ENCODE measurements around the gene ATF6B.

The ATF6B gene

DNA sequence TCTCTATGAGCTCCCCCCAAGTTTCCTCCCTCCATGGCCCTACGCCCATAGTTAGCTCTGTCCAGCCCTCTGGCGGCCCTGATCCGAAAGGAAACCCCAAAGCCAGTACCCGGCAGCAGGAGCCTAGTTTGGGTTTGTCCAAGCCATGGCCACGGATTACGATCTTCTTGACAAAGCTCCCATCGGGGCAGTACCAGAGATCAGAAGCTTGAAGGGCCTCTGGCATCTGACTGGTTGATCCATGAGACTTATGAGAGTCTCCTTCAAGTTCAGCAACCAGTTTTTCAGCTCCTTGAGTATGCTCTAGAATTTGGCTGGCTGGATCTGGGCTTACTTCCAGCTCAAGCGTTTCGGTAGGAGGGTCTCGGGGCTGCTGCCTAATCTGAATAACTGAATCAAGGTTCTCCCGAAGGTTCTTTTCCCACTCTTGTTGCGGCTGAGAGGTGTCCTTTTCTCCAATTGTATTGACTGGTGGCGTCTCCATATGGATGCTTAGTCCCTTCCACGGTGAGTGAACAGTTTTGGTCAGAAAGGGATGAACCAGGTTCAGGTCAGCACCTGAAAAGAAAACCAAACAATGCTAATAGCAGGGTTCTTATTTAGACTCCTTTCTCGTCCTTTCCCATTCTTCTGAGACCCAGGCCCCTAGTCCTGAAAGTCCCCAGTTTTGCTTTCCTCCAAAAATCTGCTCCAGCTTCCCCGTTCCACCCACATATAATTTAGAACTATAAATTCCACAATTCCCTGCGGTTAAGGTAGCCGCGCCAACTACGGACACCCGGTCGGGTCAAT is 1.4 kb upstream of the ATF6B start:
- DNase-seq: no peak

DNA sequence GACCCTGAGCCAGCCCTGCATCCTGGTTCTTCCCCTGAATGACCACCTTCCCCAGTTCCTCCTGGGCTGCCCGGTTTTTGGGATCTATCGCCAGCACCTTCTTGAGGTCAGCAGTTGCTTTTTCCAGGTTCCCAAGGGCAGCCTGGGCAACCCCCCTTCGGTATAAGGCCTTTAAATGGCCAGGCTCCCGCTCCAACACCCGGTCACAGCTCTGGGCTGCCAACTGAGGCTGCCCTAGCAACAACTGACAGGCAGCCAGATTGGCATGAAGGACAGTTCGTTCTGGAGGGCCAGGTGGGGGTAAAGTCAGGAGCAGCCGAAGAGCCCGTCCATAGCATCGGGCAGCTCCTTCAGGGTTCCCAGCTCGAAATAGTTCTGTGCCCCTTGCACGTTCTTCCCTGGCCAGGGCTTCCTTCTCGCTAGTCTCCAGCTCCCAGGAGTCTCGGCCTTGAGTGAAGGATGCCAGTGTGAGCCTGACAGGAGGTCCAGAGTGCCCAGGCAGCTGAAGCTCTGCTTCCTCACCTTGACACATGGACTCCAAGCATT is 778 bp upstream of the ATF6B start:
- DNase-seq: no peak

DNA sequence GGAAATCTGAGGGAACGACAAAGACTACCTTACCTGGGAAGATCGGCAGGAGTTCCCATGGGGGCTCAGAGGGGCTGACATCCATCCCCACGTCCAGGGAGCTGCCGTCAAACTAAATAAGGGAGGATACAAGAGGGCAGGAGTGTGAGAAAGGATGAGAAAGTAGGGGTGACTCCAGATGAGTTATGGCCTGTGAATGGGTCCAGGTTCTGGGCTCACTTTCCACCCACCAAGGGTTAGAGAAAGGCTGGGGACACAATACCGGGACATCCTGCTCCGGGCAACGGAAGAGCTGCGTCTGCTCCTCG is 683 bp downstream of the ATF6B start:
- no peak for DNase-seq

DNA sequence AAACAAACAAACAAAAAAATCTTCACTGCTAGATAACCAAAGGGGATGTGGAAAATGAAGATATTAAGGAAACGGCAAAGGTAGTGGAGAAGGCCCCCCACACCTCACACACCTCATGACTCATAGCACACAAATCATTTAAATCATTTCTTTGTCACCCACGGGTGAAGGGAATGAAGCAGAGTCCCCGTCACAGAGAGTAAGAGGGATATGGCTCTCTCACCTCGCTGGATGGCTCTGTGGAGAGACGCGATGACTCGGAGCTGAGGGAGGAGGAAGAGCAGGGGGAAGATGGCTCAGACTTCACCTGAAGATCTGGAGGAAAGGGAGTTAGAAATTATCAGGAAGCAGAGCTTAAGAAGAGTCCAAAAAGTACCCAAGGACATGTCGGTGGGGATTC is 1.2 kb downstream of the ATF6B start:
- DNase-seq: no peak

DNA sequence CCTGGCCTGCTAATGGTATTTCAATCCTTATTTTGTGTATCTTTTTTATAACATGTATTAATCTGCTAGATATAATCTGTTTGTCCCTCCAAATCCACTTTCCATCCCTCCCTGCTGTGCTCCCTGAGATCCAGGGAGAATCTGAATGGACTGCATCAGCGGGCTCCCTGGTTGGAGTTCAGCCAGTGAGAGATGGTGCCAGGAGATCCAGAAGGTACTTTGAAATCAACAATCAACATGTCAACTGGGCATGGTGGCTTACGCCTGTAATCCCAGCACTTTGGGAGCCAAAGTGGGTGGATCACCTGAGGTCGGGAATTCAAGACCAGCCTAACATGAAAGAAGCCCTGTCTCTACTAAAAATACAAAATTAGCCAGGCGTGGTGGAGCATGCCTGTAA is 4.4 kb downstream of the ATF6B start:
- DNase-seq: no peak

DNA sequence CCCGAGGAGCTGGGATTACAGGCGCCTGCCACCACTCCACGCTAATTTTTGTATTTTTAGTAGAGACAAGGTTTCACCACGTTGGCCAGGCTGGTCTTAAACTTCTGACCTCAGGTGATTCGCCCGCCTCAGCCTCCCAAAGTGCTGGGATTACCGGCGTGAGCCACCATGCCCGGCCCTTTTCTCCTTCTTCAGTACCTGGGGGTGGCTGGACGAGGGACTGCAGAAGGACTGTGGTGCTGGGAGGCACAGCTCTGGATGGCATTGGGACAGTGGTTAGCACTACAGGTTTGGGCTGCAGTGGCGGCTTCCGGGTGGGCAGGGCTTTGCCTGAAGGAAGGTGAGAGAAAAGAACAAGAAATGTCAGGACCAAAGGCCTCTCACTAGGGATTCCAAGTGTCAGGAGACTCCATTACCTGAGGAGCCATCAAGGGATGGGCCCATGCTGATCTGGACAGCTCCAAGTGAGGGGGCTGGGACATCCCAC is 7.4 kb downstream of the ATF6B start:
- DNase-seq: no peak

DNA sequence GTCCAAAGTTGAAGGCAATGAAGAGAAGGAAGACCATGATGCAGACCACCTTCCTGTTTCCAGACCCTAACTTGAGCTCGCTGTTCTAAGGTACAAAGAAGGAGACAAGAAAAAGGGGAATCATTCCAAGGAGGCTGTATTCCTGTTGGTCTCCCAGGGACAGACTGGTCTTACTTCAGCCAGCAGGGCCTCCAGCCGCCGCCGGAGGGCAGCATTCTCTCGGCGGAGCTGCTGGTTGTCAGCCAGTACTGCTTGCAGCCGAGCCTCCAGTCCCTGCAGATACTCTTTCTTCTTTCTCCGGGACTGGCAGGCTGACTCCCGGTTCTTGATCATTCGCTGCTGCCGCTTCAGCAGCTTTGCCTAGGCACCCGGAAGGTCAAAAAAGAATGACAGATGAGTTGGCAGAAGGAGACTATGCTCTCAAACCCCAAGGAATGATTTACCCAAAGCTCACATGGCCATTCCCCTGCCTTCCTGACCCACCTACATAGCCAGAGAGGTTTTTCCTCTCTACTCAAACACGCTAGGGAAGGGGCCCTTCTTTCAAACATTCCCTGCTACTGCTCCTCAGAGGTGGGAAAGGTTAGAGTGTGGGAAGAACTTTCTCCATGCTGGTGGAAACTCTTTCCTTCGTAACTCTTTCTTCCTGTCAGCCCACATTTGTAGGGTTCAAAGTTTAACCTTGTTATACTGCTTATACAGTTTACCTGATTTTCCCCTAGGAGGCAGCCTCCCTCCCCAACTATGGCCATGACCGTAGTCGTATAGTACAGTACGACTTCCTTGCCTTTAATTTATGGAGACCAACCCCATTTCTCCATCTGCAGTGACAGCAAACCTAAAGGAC is 9.0 kb downstream of the ATF6B start:
- DNase-seq: peak; percentile 41

DNA sequence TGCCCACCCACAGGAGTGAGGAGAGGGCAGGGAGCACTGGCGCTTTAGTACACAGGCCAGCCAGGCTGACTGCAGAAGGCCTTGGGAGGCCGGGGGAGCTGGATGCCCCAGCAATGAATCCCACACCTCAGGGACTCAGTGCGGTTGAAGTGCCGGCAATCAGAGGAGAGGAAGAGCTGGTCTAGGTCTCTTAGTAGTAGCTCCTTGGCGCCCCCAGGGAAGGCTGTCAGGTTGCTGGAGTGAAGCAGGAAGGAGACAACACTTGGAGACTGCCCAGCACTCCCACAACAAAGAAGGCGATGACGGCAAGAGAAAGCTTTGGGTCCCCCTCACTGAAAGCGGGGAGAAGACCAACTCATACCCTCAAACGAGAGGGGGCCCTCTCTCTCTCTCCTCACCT is 10.6 kb downstream of the ATF6B start:
- no peak for DNase-seq

DNA sequence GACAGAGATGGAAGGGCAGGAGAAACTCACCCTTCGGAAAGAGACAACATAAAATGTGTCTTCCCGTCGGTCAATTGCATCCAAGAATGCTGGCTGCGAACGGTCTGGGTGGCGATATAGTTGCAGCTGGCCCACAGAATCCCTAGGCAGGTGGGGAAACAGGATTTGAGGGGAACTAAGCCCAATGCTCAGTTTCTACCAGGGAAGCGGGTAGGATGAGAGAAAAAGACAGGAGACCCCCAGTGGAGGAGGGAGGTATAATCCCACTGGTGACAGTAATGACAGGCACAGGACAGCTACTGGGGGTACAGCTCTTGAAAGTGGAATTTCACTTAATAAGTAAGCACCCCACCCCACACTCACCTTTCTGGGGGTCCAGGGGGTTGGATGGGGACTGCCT is 11.4 kb downstream of the ATF6B start:
- DNase-seq: no peak

DNA sequence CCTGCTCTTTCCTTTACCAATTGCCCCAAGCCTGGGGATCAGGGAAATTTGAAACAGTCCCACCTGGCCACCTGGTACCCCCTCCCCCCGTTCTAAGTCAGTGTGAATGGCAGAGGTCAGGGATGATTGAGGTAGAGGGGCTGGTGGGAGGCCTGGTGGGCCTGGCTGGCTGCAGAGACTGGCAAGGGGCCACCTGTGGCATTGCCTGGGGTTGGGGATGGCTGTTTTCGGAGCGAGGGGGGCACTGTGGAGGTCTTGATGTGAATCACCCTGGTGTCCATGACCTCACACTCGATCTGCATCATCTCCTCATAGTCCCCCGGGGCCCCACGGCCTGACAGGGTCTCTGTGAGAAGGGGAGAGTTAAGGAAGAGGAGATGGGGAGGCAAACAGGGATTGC is 12.4 kb downstream of the ATF6B start:
- no peak for DNase-seq

DNA sequence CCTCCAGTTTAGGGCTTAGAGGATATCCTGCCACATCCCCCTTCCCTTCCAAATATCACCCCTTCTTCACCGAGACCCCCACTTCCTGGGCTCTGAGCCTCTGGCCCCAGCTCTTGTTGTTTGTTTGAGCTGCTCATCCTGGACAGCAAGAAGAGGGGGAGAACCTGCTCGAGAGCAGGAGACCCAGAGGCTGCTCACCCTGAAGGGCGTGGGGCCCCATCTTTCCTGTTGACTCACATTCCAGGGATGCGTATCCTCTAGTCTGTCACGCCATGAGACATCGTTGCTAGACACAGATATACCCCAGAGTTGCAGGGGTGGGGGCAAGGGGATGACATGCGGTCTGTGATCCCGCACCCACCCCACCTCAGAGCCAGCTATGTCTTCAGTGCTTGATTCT is 13.2 kb downstream of the ATF6B start:
- DNase-seq: no peak

DNA sequence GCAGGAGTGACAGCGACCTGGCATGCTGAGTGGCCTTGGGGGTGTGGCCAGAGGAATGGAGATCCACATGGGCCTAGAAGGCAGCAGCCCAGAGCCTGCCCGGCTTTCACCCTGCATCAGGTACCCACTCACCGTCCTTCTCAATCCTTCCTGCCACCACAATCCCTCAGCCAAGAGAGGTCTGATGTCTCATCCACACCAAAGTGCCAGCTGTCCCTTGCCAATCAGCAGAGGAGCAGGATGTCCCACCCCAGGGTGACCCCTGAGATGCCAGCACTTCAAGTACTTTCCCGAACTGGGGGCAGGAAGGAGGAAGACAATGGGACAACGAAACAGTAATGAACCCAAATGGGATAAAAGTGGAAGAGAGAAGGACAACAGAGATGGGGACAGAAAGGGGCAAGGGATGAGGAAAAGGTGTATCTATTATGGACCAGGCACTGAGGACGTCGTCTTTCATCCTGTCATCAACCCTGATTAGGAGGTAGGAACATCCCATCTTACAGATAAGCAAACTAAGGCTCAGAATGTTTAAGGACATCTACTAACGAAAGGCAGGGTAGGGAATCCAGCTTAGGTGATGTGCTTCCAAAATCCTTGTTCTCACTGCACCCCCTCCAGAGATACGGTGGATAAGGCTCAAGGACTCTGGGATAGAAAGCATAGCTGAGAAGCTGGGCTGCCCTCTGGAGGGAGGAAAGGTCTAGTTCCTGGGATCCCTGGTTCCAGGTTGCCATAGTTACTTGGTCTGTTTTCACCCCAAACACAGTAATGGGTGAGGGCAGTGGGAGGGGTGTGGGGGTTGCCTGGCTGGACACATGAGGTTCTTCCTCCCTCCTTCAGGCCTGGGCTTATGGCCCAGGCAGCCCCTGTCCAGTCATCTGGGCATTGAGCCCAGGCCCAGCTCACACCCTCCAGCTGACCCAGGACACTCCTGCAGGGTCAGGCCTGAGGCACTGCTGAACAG is 14.4 kb downstream of the ATF6B start:
- no peak for DNase-seq

DNA sequence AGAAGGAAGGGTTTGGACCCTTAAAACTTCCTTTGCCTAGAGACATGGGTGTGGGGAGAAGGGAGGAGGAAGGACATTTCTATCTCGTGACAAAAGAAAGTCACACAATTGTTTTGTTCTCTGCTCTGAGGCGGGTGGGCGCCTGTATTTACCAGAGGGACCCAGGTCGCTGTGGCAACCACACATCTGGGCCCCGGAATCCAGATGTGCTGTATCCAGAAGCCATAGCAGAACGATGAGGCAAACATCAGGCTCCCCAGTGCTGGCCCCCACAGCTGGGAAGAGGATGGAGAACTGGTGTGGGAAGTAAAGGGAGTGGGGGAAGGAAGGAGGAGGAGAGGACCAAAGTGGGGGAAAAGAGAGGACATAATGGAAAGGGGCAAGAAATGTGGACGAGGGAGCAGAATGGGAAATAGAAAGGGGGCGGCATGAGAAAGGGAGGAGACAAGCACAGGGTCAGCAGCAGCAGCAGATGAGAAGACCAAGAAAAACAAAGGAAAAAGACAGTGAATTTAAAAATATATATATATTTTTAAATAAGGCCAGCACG is 15.5 kb downstream of the ATF6B start:
- DNase-seq: no peak

DNA sequence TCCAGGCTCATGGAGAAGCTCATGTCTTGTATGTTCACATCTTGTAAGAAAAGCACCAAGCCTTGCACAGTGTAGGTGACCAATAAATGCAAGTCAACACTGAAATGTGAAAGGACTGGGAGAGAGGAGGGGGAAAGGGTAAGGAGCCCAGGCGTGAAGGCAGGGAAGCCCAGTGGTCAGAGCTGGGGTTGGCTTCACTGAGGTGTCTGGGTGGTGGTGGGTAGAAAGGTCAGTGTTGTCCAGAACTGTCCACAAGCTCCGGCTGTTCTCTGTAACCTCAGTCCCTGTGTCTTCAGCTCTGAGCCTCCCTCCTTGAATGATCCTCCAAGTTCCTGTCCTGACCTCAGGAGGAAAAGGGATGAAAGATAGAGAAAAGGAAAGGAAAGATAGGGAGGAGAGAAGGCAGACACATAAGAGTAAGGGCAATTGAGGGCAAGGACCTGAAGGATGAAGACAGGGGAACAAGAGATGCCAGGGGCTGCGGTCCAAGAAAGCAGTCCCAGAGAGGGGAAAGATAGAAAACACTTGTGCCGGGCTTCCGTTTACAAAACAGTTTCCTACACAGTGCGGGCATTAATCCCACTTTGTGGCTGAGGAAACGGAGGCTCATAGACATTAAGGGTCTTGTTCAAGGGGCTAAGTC is 16.5 kb downstream of the ATF6B start:
- no peak for DNase-seq

DNA sequence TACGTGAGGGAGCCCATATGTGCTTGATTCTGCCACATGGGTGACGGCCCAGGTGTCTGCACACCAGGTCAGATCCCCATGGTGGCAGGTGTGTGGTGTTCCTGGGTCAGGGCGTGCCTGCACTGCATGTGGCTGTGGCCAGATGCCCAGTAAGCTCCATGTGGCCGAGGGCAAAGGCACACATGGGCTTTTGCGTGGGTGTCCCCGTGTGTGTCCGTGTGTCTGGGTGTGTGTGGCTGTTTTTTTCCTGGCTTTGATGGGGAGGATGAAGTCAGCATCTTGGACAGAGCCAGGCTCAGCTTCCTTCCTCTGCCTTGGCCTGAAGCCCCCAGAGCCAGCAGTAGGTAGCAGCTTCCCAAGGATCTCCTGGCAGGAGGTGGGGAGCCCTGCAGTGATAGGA is 17.4 kb downstream of the ATF6B start:
- no peak for DNase-seq

DNA sequence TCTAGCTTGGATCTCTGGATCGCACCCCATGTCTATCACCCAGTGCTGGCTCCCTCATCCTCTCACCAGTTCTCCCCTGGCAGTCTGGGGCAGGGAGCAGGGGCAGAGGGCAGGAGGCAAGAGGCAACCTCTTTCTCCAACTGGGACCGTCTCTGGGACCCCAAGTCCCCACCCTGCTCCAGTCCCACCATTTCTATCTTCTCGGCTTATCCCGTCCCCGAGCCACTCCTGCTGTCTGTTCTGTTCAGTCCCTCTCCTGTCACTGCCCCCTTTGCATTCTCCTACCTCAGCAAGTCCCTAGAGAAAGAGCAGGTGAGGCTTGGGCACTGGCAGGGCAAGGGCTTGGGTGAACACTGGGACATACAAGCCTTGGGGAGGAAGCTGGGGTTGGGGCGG is 18.3 kb downstream of the ATF6B start:
- no peak for DNase-seq

DNA sequence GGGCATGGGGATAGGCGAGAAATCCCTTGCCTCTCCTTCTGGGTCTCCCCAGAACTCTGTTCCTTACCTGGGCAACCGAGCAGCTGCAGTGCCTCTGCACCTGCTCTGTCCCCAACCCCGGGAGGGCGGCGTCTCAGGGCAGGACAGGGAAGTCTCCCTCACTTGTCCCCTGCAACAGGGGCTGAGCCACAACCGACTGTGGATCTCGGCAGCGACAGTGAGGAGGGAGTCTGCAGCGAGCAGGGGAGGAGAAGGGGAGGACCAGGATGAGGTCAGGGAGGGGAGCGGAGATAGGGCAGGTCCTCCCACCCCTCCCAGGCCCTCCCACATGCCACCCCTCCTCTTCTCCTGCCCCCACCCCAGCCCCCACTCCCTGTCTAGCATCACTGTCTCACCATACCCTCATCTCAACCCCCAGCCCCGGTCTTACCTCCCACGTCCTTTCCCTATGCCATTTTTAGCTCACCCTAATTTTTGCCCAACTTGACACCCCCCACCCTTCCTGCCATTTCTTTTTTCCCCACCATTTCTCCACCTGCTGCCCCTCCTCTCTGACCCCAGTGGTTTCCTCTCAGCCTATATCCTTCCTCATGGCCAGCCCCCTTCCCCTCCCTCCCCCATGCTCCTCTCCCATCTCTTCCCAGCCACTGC is 18.8 kb downstream of the ATF6B start, which contains the start of gene TNXB:
TNXB (minus strand) TSS at position 225 of the 651 bp plus-strand sequence. CDS start 11,140 bp downstream, outside the sequence.
- no peak for DNase-seq

DNA sequence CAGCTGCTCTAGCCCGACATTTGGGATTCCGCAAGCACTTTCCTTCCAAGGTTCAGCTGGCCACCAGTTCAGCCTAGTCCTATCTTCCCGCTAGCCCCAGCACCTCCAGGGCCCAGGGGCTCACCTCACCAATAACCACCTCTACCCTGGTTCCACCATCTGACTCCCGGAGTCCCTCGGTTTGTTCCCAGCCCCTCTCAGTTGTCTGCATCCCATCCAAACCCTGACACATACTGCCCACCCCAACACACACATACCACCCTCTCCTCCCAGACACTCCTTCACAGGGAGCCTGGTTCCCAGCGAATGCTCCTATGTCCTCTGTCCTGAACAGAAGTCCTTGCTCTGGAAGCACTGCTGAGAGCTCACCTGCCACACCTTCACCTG is 19.3 kb downstream of the ATF6B start:
- DNase-seq: no peak

DNA sequence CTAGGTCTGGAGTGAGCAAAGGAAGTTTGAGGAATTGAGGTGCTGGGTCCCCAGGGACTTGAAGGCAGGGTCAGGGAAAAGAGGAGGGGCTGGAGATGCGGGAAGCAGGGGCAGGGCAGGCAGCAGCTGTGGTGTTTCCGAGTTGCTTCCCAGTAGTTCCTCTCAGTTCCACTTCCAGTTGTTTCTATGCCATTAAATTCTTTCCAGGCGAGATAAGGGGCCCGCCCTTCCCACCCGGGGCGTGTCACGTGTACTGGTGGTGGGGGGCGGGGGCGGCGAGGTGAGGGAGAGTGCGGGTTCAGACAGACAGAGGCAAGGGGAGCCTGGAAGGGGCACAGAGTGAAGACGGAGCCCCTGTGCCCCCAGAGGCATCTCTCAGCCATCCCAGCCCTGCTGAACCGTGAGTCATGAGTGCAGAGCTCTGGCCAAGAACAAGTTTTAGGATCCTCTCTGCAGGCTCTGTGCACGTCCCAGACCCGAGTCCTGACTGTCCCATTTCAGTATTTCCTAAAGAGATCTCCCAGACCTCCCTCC is 19.9 kb downstream of the ATF6B start:
- no peak for DNase-seq

DNA sequence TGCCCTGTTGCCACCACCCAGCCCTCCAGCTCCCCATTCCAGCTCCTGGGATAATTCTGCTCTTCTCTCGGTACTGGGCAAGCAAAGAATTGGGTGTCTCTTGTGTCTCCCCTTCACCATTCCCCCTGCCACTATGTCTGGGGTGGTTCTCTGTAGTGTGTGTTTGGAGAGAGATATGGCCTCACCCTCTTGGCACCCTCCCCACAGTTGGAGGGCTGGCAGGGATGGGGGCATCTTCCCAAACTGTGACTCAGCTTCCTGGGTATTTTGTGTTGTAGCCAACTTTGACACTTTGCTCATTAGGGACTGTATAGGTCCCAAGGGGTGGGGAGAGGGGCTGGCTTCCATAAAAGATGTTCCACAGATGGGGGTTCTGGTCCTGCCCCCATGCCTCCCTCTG is 20.6 kb downstream of the ATF6B start:
- no peak for DNase-seq

DNA sequence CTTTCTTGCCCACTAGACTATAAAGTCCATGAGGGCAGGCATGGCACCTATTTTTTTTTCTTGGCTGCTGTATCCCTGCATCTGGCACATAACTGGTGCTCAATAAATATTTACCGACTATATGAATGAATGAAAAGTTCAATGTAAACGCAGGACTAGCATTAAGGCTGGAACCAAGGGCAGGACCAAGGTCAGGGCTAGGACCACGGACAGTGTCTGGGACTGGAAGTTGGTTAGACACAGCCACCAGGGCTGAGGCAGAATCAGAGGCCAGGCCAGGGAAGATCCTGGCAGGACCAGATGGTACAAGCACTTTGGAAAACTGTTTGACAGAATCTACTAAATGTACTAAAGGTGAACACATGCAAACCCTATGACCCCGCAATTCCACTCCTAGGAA is 22.6 kb downstream of the ATF6B start:
- no peak for DNase-seq
